ENCODE measurements around the gene TRIM3. TPM values are rescaled to one million over a fixed set of nuclear protein-coding genes. Genes with fewer than 3 reads are reported as not detected.

Gene TRIM3
- total RNA-seq (2014; rRNA removed; shearing (Covaris generic)) = 15.0 and 21.1 TPM in 2 replicates
- polyA plus RNA-seq (2016; fragmentation: Nextera tagmentation; extraction: Ambion mirVana) = 7.3 and 7.9 TPM in 2 replicates
- long read RNA-seq, partial matches to known transcripts = 0 of 2 reads
- long read RNA-seq, other reads (novel, unspliced or antisense) = 0 of 2 reads

DNA sequence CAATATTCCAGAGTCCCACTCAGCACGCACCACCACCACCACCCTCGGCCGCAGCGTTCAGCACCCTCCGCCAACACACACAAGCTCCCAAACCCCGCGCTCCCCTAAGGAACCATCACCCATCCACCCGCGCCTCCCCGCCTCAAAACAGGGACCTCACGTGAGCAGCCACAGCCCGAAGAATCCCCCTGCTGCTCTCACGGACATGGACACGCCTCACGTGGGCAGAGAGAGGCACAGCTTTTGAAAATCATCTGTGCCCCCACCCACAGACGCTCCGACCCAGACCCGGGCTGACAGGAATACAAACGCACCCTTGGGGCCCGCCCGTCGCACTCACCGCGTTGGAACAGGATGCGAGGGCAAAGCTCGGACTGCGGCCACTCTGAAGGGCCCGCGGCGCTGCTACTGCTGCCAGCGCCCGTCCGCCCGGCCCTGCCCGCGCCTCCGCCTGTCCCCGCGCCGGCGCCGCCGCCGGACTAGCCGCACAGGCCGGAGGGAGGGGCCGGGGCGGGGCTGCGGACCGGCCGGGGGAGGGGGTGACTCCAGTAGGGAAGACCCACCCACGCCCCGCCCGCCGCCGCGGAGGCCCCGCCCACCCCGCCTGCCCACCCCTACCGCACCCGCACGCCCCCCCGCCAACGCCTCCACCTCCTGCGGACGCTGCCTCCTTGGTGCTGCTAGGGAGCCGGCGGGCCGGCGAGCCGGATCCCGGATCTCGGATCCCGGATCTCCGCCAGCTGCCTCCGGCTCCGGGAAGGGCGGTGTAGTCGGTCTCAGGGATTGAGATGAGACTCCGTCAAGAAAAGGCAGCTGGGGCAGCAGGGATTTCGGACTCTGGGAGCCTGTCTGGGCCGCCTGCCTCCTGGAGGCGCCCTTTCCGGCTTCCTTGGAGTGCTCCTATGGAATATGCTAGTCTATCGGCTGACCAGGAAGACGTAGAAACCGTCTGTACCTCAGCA is at the start of gene TRIM3:
Gene TRIM3, minus strand, starts transcription at position 491 of the 962 bp plus-strand sequence. CDS start 8,246 bp downstream, outside the sequence.
- Histone ChIP-seq H3K4me2 (peak within 1 kb of the TSS; percentile 89), H3K27me3 (ENCODE audit: insufficient read depth) (no peaks in the 10 kb centered on the region), H3K36me3 (ENCODE audit: insufficient read depth) (peaks cover 4% of the 10 kb centered on the region; the same call in 1 of the 2 replicates), H3F3A (replicated peaks; ENCODE audit: low read depth) (0 out of 2 replicates have a peak, but pooled peaks cover 13% of the 10 kb centered on the region), H3K79me2 (replicated peaks; ENCODE audit: insufficient read depth) (no peaks in the 10 kb centered on the region), H3K4me1 (ENCODE audit: insufficient read depth) (peaks cover 23% of the 10 kb centered on the region), H3K9me2 (ENCODE audit: insufficient read depth) (no peaks in the 10 kb centered on the region), H3K4me3 (peak within 1 kb of the TSS; percentile 93), H3K27ac (ENCODE audit: low read depth) (peak within 1 kb of the TSS; percentile 91), H2AFZ (peak within 1 kb of the TSS; percentile 99), H4K20me1 (replicated peaks; ENCODE audit: insufficient read depth) (peaks cover 2% of the 10 kb centered on the region)
- peak; percentile 54 for TF ChIP-seq POLR2AphosphoS5 (IDR thresholded peaks at IDR 0.05; ENCODE audit: low read depth)
- TF ChIP-seq, protein P1, sequence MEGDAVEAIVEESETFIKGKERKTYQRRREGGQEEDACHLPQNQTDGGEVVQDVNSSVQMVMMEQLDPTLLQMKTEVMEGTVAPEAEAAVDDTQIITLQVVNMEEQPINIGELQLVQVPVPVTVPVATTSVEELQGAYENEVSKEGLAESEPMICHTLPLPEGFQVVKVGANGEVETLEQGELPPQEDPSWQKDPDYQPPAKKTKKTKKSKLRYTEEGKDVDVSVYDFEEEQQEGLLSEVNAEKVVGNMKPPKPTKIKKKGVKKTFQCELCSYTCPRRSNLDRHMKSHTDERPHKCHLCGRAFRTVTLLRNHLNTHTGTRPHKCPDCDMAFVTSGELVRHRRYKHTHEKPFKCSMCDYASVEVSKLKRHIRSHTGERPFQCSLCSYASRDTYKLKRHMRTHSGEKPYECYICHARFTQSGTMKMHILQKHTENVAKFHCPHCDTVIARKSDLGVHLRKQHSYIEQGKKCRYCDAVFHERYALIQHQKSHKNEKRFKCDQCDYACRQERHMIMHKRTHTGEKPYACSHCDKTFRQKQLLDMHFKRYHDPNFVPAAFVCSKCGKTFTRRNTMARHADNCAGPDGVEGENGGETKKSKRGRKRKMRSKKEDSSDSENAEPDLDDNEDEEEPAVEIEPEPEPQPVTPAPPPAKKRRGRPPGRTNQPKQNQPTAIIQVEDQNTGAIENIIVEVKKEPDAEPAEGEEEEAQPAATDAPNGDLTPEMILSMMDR (conservative IDR thresholded peaks at IDR 0.05; ENCODE audit: low read depth in 2 of 2) = peak; percentile 26 to 35
- TF ChIP-seq, protein P2, sequence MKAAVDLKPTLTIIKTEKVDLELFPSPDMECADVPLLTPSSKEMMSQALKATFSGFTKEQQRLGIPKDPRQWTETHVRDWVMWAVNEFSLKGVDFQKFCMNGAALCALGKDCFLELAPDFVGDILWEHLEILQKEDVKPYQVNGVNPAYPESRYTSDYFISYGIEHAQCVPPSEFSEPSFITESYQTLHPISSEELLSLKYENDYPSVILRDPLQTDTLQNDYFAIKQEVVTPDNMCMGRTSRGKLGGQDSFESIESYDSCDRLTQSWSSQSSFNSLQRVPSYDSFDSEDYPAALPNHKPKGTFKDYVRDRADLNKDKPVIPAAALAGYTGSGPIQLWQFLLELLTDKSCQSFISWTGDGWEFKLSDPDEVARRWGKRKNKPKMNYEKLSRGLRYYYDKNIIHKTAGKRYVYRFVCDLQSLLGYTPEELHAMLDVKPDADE (IDR thresholded peaks at IDR 0.05) = 0 out of 2 replicates have a peak, but pooled peaks have one; percentile 14
- TF ChIP-seq JUNB (IDR thresholded peaks at IDR 0.05; ENCODE audit: unreplicated experiment) = no peak
- TF ChIP-seq ZNF114 (CRISPR knock-in tag; IDR thresholded peaks at IDR 0.05) = no peak
- TF ChIP-seq, protein P3, sequence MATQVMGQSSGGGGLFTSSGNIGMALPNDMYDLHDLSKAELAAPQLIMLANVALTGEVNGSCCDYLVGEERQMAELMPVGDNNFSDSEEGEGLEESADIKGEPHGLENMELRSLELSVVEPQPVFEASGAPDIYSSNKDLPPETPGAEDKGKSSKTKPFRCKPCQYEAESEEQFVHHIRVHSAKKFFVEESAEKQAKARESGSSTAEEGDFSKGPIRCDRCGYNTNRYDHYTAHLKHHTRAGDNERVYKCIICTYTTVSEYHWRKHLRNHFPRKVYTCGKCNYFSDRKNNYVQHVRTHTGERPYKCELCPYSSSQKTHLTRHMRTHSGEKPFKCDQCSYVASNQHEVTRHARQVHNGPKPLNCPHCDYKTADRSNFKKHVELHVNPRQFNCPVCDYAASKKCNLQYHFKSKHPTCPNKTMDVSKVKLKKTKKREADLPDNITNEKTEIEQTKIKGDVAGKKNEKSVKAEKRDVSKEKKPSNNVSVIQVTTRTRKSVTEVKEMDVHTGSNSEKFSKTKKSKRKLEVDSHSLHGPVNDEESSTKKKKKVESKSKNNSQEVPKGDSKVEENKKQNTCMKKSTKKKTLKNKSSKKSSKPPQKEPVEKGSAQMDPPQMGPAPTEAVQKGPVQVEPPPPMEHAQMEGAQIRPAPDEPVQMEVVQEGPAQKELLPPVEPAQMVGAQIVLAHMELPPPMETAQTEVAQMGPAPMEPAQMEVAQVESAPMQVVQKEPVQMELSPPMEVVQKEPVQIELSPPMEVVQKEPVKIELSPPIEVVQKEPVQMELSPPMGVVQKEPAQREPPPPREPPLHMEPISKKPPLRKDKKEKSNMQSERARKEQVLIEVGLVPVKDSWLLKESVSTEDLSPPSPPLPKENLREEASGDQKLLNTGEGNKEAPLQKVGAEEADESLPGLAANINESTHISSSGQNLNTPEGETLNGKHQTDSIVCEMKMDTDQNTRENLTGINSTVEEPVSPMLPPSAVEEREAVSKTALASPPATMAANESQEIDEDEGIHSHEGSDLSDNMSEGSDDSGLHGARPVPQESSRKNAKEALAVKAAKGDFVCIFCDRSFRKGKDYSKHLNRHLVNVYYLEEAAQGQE (IDR thresholded peaks at IDR 0.05; ENCODE audit: unreplicated experiment) = no peak
- Mint-ChIP-seq H3K27me3 (ENCODE audit: insufficient read depth, low read depth, poor library complexity) (peaks cover 13% of the 10 kb centered on the region), H3K4me3 (peak within 1 kb of the TSS; percentile 88), H3K27ac (peak within 1 kb of the TSS; percentile 94), H3K4me1 (peaks cover 31% of the 10 kb centered on the region), H3K36me3 (ENCODE audit: low read depth) (peaks cover 24% of the 10 kb centered on the region), H3K9me3 (no peaks in the 10 kb centered on the region)
- ATAC-seq (peak; percentile 65), DNase-seq (ENCODE audit: low spot score) (peak; percentile 89)
